Measurements from ENCODE around the gene LYAR.

LYAR gene

GRCh38 chr4:4289941-4290850 lies at the start of gene LYAR, which contains the start of gene ZBTB49:
LYAR (minus strand) TSS chr4:4290154; CDS start chr4:4283742, 6,412 bp downstream.
ZBTB49 (plus strand) TSS chr4:4290251; CDS start chr4:4299946, 9,695 bp downstream.
- DNase-seq (ENCODE audit: low spot score): peak; percentile 97

GRCh38 chr4:4339504-4340085 lies 49.6 kb upstream of the LYAR start:
- DNase-seq (ENCODE audit: low spot score): no peak

- DNase-seq (ENCODE audit: low spot score): no peak
These were observed 48.5 kb upstream of the LYAR start for GRCh38 chr4:4338210-4339001.

GRCh38 chr4:4334798-4335520 lies 45.0 kb upstream of the LYAR start:
- peak; percentile 82 for DNase-seq (ENCODE audit: low spot score)

- no peak for DNase-seq (ENCODE audit: low spot score)
These were observed 43.3 kb upstream of the LYAR start for GRCh38 chr4:4333265-4333706.

GRCh38 chr4:4332529-4332928 lies 42.6 kb upstream of the LYAR start:
- no peak for DNase-seq (ENCODE audit: low spot score)

GRCh38 chr4:4330794-4331193 lies 40.8 kb upstream of the LYAR start:
- no peak for DNase-seq (ENCODE audit: low spot score)

GRCh38 chr4:4329496-4329895 lies 39.5 kb upstream of the LYAR start:
- DNase-seq (ENCODE audit: low spot score): no peak

GRCh38 chr4:4328840-4329239 lies 38.9 kb upstream of the LYAR start:
- no peak for DNase-seq (ENCODE audit: low spot score)

- no peak for DNase-seq (ENCODE audit: low spot score)
These were observed 38.3 kb upstream of the LYAR start for GRCh38 chr4:4328206-4328605.

- no peak for DNase-seq (ENCODE audit: low spot score)
These were observed 37.7 kb upstream of the LYAR start for GRCh38 chr4:4327652-4328121.

- DNase-seq (ENCODE audit: low spot score): no peak
These were observed 36.2 kb upstream of the LYAR start for GRCh38 chr4:4326166-4326565.

- no peak for DNase-seq (ENCODE audit: low spot score)
These were observed 35.4 kb upstream of the LYAR start for GRCh38 chr4:4325321-4325720.

GRCh38 chr4:4323705-4324534 lies 34.0 kb upstream of the LYAR start:
- no peak for DNase-seq (ENCODE audit: low spot score)

- no peak for DNase-seq (ENCODE audit: low spot score)
These were observed 32.2 kb upstream of the LYAR start for GRCh38 chr4:4321951-4322688.

- DNase-seq (ENCODE audit: low spot score): no peak
These were observed 31.2 kb upstream of the LYAR start for GRCh38 chr4:4320951-4321714.

GRCh38 chr4:4320528-4320927 lies 30.6 kb upstream of the LYAR start:
- no peak for DNase-seq (ENCODE audit: low spot score)

- no peak for DNase-seq (ENCODE audit: low spot score)
These were observed 27.7 kb upstream of the LYAR start for GRCh38 chr4:4317496-4318232.

- no peak for DNase-seq (ENCODE audit: low spot score)
These were observed 26.2 kb upstream of the LYAR start for GRCh38 chr4:4316150-4316495.
